HG03280 (cell line): ENCODE measurements around the gene EFNA5.

ENCODE experiments used
- ATAC-seq: cut with Tn5 transposase; IDR thresholded peaks from one replicate; pipeline ENCODE4 v1.9.1; 2021; ENCODE audit warnings: mild to moderate bottlenecking, moderate library complexity; ENCODE audit not compliant: unreplicated experiment

EFNA5 gene

DNA sequence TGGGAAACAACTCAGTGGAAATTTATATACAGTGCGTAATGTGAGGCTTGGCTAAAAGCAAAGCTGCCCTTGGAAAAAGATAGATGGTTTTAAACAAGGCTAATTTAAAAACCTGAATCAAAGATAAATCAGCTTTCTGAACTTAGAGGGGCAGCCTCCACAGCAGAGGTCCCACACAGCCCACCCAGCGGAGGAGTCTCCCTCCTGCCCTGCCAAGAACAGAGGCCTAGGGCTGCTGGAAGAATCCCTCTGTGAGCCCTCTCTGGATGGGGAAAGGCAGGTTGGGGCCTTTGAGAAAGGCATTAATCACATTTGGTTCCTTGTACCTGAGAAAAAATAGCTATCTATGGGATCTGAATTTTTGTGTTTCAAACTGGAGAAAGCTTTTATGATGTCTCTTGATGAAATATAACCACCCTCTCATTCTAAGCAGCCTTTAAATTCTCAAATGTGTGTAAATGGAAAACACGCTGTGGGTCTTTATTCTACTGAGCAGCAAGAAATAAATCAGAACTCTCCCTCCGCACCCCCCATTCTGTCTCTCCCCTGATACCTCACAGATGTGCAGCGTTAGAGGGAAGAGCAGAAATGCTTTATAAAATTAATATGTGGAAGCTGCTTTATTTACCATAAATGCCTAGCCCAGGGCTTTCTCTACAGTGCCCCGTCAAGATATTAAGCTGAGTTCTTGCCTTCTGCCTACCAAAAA is 329.2 kb downstream of the EFNA5 start:
- ATAC-seq = no peak

DNA sequence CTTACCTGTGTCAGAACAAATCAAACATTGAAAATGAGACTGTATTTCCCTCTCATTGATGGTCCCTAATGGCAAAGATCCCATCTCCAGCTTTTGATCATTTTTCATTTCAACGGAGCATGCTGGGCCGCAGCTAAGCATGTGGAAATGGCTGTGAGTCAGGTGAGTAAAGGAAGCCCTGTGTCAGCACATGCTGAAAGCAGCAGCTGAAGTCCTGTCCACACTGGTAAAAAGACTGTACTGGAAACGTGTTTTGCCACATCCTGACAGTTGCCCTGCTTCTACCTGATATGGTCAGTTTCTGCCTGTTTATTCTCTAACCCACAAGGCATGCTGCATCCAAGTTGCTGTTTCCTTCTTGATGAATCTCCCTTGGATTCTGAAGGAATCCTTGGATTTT is 330.1 kb downstream of the EFNA5 start:
- ATAC-seq = no peak

DNA sequence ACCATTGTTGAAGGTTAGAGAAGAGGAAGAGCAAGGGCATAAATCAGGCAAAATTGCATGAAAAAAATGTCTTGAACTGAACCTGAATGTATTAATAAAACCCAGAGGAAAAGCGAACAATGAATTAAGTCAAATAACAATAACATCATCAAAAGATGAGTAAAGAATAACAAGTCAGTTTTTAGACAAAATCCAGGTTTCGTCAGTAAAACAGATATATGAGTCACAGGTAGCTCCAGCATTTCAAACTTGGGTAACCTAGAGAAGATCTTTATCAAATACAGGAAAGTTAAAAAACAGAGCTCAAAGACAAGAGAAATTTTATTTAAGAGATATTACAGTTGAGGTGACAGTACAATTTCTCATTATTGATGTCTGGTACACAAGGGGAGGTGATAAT is 332.4 kb downstream of the EFNA5 start:
- ATAC-seq = no peak

GRCh38 chr5:107337281-107337680 is 333.5 kb downstream of the EFNA5 start:
- ATAC-seq = no peak

GRCh38 chr5:107331882-107332281 is 338.9 kb downstream of the EFNA5 start:
- no peak for ATAC-seq

- ATAC-seq = no peak
Measured at GRCh38 chr5:107331312-107331711, 339.4 kb downstream of the EFNA5 start.

DNA sequence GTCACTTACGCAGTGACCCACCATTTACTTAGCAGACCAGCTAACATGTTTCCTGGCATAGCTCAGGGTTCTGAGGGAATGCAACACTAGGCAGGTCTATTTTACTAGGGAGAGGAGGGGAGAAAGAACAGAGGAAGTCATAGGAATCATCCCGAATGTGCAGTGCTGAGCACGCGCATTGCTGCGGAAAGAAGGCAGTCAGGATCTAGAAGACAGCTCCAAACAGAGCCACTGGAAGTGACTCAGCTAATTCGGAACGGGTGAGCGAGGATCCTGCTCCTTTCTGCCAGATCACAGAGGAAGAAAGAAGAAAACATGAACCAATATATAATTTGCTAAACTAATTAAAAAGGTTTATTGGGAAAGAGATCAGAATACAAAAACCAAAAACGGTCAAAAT is 339.8 kb downstream of the EFNA5 start:
- no peak for ATAC-seq

DNA sequence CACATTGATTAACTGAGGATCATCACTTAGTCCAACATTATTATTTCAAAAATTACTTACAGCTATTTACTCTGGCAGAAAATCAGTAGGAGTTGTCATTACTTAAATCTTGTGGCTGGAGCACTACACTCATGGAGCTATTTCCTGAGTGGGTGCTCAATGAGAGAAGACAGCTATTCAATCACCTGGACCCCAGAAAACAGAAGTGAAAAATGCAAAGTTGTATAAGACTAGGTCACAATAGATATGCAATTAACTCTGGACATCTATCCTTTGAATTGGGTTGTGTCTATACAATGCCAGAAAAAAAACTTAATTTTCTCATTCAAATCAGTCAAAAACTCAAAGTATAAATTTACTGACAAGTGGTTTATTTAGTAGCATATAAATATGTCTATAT is 340.9 kb downstream of the EFNA5 start:
- ATAC-seq = no peak
